GM12801 (cell line): ENCODE results near the gene ZNF248.

Source experiments
- TF ChIP-seq, protein P1 (sequence below): IDR thresholded peaks from one replicate; pipeline ENCODE4 v1.5.1; 2011; ENCODE audit warnings: control low read depth; ENCODE audit not compliant: insufficient read length; ENCODE audit errors: extremely low read depth

ZNF248 gene

GRCh38 chr10:37857287-37858211 lies at the start of gene ZNF248:
ZNF248 (minus strand) TSS chr10:37857610; CDS start chr10:37856310, 1,300 bp downstream.
- TF ChIP-seq, protein P1, sequence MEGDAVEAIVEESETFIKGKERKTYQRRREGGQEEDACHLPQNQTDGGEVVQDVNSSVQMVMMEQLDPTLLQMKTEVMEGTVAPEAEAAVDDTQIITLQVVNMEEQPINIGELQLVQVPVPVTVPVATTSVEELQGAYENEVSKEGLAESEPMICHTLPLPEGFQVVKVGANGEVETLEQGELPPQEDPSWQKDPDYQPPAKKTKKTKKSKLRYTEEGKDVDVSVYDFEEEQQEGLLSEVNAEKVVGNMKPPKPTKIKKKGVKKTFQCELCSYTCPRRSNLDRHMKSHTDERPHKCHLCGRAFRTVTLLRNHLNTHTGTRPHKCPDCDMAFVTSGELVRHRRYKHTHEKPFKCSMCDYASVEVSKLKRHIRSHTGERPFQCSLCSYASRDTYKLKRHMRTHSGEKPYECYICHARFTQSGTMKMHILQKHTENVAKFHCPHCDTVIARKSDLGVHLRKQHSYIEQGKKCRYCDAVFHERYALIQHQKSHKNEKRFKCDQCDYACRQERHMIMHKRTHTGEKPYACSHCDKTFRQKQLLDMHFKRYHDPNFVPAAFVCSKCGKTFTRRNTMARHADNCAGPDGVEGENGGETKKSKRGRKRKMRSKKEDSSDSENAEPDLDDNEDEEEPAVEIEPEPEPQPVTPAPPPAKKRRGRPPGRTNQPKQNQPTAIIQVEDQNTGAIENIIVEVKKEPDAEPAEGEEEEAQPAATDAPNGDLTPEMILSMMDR, result no peak

- TF ChIP-seq, protein P1, result no peak
Observed at GRCh38 chr10:37906382-37906781, 49.0 kb upstream of the ZNF248 start.

DNA sequence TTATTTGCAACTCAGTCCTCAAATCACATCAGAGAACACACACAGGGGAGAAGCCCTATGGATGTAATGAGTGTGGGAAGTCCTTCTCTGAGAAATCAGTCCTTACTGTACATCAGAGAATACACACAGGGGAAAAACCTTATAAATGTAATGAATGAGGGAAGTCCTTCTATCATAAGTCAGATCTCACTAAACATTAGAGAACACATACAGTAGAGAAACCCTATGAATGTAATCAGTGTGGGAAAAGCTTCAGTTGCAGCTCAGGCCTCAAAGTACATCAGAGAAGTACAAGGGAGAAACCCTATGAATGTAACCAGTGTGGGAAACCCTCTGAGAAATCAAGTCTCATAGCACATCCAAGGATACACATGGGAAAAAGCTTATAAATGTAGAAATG lies 39.0 kb upstream of the ZNF248 start:
- TF ChIP-seq, protein P1, result no peak

- TF ChIP-seq, protein P1, result no peak
Observed at GRCh38 chr10:37895674-37896073, 38.3 kb upstream of the ZNF248 start.

DNA sequence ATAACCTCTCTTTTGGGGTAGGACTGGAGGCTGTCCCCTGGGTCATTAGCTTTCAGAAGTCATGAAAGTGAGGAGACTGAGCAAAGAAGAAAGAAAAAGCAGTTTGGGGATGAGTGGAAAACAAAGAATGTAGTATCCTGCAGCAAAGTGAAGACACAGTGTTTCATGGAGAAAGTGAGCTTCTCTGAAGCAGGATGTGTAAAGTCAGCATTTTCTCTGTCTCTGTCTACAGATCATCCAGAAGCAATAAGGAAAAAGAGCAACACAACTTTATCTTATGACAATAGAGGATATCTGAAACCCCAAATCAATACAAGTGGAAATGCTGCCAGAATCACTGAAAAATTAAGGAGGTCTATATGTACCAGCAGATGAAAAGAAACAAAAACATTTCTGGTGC lies 28.4 kb upstream of the ZNF248 start:
- TF ChIP-seq, protein P1, result no peak

GRCh38 chr10:37872955-37873354 lies 15.5 kb upstream of the ZNF248 start:
- TF ChIP-seq, protein P1, result no peak

- TF ChIP-seq, protein P1, result no peak
Observed at GRCh38 chr10:37872283-37872682, 14.9 kb upstream of the ZNF248 start.
